Measurements from ENCODE around the gene HLA-DPA1.
"Not testable (repeated sequence)": the region's sequence is repeated elsewhere in the genome, so short reads cannot be mapped to it uniquely, and the experiment has no call there.

Gene HLA-DPA1

DNA sequence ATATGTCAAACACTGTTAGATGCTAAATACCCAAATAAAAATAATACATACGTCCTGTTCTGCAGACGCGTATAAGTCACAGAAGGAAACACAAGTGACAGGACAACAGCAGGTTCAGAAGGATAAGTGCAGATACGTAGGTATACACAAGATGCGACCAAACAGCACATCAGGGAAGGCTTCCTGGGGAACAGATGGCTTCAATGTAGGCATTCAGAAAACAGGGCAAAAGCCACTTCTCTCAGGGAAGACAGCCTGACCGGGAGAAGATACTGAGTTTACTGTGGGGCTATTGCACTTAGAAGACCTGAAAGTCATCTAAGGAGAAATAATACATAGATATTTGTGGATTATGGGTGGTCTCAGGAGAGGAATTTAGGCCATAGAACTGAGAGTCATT is 1.9 kb downstream of the HLA-DPA1 start:
- no peak for DNase-seq (ENCODE audit: low read depth in 1 of 2, low spot score in 1 of 2)
- TF ChIP-seq JUND (IDR thresholded peaks at IDR 0.05; ENCODE audit: low read depth): no peak
- in situ Hi-C loops (cut with HindIII; ENCODE audit: low pct_unique_long_range_greater_than_20kb, low sequenced_read_pairs): no loop called here

DNA sequence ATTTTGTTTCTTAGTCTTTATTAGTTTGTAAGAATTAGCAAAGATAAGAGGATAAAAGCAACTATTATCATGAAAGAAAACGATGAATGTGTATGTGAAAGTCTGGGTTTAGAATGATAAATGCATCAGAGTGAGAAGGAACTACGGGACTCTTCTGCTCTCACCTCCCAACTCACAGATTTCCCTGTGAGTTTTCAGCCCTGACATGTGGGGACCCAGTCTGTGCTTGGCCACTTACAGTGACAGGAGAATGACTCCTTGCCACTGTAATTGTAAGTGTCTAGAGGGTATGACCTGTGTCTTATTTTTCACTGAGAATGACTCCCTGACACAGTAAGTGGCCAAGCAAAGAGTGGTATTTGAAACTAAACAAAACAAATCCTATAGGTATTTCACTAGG is 2.5 kb downstream of the HLA-DPA1 start:
- no peak for TF ChIP-seq JUND (IDR thresholded peaks at IDR 0.05; ENCODE audit: low read depth)
- in situ Hi-C loops (cut with HindIII; ENCODE audit: low pct_unique_long_range_greater_than_20kb, low sequenced_read_pairs): no loop called here
- no peak for DNase-seq (ENCODE audit: low read depth in 1 of 2, low spot score in 1 of 2)

DNA sequence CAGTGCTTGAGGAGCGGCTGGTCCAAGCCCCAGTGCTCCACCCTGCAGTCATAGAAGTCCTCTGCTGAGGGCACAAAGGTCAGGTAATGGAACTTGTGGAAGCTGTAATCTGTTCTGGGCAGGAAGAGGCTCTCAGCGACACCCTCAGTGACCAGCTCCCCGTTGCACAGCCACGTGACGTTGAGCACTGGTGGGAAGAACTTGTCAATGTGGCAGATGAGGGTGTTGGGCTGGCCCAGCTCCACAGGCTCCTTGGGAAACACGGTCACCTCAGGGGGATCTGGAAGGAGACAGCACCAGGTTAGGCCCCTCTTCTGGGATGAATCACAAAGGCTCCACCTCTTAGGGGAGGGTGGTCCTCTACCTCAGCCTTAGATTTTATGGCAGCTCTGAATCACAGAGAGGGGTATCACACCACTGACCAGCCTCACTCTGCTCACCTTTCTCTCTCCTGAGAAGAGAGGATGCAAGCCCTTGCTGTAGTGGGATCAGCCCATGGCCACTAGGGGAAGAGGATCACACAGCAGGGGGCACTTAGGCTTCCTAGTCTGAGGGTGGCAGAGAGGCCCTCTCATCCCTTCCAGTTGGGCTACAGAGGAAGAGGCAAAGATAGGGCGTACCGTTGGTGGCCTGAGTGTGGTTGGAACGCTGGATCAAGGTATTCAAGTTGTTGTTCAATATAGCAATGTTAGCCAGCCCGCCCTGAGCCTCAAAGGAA is 4.3 kb downstream of the HLA-DPA1 start:
- no peak for DNase-seq (ENCODE audit: low read depth in 1 of 2, low spot score in 1 of 2)
- in situ Hi-C loops (cut with HindIII; ENCODE audit: low pct_unique_long_range_greater_than_20kb, low sequenced_read_pairs): no loop called here
- TF ChIP-seq JUND (IDR thresholded peaks at IDR 0.05; ENCODE audit: low read depth): no peak

DNA sequence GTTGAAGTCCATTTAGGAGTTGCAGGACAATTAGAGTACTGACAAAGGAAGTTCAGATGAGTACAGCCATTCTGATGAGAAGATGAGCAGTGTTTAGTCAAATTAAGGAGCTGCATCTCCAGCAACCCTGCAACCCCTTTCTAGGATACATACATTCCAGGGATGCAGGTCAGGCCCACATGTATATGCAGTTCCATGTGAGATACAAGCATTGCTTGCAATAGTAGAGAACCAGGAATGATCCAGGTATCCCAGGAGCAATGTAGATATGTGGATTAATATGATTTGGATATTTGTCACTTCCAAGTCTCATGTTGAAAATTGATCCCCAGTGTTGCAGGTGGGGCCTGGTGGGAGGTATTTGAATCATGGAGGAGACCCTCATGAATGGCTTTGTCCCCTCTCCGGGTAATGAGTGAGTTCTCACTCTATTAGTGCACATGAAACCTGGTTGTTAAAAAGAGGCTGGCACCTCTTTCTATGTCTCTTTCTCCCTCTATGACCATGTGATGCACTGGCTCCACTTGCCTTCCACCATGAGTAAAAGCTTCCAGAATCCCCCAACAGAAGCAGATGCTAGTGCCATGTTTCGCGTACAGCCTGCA is 6.4 kb downstream of the HLA-DPA1 start:
- in situ Hi-C loops (cut with HindIII; ENCODE audit: low pct_unique_long_range_greater_than_20kb, low sequenced_read_pairs): no loop called here
- no peak for DNase-seq (ENCODE audit: low read depth in 1 of 2, low spot score in 1 of 2)
- TF ChIP-seq JUND (IDR thresholded peaks at IDR 0.05; ENCODE audit: low read depth): no peak

DNA sequence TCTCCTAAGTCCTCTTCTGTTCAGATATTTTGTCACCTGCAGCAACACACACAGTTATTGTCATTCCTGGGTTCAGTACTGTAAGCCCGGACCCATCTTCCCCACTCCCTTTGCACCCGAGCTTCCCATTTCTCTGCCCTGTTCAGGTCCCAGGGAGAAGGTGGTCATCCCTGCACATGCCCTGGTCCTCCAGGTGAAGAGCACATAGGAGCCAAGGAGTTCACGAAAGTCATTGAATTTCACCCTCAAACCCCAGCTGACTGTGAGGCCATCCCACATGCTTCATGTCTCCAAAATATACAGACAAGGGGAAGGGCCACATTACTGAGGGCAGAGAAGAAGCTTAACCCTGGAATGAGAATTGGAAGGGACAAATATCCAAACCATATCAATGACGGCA is 8.1 kb downstream of the HLA-DPA1 start:
- no peak for TF ChIP-seq JUND (IDR thresholded peaks at IDR 0.05; ENCODE audit: low read depth)
- DNase-seq (ENCODE audit: low read depth in 1 of 2, low spot score in 1 of 2): no peak
- in situ Hi-C loops (cut with HindIII; ENCODE audit: low pct_unique_long_range_greater_than_20kb, low sequenced_read_pairs): no loop called here

DNA sequence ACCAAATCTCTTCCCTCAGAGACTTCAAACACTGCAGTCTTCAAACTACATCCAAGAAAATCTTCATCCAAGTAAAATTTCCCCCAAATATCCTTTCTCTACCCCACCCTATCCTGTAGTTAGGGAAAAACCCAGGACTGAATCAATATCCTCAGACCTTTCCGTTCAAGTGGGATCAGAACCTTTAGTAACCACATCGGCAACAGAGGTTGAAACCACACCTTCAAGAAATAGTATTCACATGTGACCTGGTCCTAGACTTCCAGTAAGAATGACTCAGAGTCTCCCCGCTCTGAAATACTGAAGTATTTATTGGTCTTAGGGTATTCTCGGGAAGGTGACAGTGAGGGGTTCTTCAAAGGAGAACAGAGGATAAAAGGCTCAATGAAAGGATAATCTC is 8.7 kb downstream of the HLA-DPA1 start:
- no peak for DNase-seq (ENCODE audit: low read depth in 1 of 2, low spot score in 1 of 2)
- no peak for TF ChIP-seq JUND (IDR thresholded peaks at IDR 0.05; ENCODE audit: low read depth)
- in situ Hi-C loops (cut with HindIII; ENCODE audit: low pct_unique_long_range_greater_than_20kb, low sequenced_read_pairs): no loop called here

DNA sequence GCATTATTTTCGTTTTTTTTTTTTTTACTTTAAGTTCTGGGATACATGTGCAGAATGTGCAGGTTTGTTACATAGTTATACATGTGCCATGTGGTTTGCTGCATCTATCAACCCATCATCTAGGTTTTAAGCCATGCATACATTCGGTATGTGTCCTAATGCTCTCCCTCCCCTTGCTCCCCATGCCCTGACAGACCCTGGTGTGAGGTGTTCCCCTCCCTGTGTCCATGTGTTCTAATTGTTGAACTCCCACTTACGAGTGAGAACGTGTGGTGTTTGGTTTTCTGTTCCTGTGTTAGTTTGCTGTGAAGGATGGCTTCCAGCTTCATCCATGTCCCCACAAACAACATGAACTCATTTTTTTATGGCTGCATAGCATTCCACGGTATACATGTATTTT is 10.0 kb downstream of the HLA-DPA1 start:
- DNase-seq (ENCODE audit: low read depth in 1 of 2, low spot score in 1 of 2); in situ Hi-C loops (cut with HindIII; ENCODE audit: low pct_unique_long_range_greater_than_20kb, low sequenced_read_pairs): not testable (repeated sequence)

DNA sequence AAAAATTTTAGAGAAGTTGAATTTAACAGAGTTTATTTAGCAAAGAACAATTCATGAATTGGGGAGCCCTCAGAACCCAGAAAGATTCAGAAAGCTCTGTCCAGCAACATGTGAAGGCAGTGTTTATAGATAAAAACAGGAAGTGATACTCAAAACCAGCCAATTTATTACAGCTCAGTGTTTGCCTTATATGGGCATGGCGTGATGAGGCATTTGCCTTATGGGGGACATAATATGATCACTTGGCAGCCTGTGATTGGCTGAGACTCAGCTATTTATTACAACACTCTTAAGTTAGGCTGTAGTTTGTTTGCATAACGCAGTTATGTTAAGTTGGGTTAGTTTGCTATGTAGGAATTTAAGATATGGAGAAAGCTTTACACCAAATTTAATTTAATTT is 11.5 kb downstream of the HLA-DPA1 start:
- in situ Hi-C loops (cut with HindIII; ENCODE audit: low pct_unique_long_range_greater_than_20kb, low sequenced_read_pairs): no loop called here
- DNase-seq (ENCODE audit: low read depth in 1 of 2, low spot score in 1 of 2): peak in 1 of 2 experiments; percentile 16
- TF ChIP-seq JUND (IDR thresholded peaks at IDR 0.05; ENCODE audit: low read depth): no peak

DNA sequence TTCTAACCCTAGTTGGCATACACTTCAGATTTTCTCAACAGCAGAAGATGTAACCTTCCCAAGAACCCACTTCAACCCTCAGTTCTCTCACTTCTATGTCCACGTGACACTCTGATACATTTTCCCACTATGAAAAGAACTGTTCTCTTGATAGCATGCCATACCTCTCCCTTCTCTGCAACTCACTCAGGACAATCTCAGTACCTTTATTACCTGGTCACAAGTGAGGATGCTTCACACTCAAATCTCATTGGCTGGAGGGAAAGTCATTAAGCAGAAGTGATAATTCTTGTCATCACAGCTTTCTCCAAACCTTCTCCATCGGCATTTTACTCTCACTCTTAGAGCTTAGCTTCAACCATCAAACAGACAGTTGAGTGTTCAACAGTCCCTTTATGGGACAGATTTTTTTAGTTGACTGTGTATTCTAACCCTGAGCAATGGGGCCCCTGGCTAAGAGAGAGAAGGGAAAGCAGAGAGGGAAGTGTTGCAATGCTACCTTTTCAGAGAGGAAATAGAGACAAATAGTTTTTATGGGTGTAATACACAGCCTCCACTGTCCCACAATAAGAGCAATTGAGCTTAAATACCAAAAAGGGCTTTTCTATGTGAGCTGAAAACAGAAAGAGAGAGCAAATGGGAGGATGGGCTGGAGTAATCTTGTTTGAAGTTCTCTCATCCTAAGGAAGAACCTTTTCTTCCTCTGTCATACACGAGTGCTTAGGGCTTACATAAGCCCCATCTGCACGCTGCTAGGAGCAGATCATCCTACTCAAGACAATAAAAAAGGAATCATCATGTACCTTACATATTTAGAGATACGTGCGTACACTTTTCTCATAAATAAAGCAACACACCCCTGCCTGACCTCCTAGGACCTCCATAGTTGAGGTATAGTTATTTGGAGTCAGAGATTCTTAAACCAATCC is 16.0 kb downstream of the HLA-DPA1 start:
- no peak for TF ChIP-seq JUND (IDR thresholded peaks at IDR 0.05; ENCODE audit: low read depth)
- in situ Hi-C loops (cut with HindIII; ENCODE audit: low pct_unique_long_range_greater_than_20kb, low sequenced_read_pairs): no loop called here
- no peak for DNase-seq (ENCODE audit: low read depth in 1 of 2, low spot score in 1 of 2)

DNA sequence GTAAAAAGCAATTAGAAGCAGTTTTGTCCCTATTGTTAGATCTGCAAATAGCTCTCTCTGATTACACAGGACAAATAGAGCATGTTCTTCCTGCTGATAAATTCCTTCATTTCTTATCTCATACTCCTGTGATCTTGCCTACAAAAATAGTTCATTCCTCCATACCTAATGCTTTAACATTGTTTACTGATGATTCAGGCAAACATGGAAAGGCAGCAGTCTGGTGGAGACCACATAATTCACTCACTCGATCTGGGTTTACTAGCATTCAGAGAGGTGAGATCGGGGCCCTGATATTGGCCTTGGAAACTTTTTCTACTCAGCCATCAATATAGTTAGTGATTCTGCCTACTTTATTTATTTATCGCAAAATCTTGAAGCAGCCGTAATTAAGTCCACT is 20.2 kb downstream of the HLA-DPA1 start:
- no peak for TF ChIP-seq JUND (IDR thresholded peaks at IDR 0.05; ENCODE audit: low read depth)
- in situ Hi-C loops (cut with HindIII; ENCODE audit: low pct_unique_long_range_greater_than_20kb, low sequenced_read_pairs): no loop called here
- DNase-seq (ENCODE audit: low read depth in 1 of 2, low spot score in 1 of 2): no peak

DNA sequence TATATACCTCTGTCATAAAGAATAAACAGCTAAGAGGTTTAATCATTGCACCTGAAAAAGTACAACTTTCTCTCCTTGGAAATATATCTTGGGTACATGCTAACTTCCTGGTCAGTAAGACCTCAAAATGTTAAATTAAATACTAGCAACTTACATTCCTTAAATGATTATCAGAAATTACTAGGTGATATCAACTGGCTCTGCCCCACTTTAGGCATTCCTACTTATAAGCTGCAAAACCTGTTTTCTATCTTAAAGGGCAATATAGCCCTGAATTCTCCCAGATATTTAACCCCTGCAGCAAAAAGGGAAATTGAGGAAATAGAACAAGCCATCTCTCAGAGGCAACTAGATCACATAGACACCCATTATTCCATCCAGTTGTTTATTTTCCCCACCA is 20.8 kb downstream of the HLA-DPA1 start:
- no peak for DNase-seq (ENCODE audit: low read depth in 1 of 2, low spot score in 1 of 2)
- no peak for TF ChIP-seq JUND (IDR thresholded peaks at IDR 0.05; ENCODE audit: low read depth)
- in situ Hi-C loops (cut with HindIII; ENCODE audit: low pct_unique_long_range_greater_than_20kb, low sequenced_read_pairs): no loop called here

DNA sequence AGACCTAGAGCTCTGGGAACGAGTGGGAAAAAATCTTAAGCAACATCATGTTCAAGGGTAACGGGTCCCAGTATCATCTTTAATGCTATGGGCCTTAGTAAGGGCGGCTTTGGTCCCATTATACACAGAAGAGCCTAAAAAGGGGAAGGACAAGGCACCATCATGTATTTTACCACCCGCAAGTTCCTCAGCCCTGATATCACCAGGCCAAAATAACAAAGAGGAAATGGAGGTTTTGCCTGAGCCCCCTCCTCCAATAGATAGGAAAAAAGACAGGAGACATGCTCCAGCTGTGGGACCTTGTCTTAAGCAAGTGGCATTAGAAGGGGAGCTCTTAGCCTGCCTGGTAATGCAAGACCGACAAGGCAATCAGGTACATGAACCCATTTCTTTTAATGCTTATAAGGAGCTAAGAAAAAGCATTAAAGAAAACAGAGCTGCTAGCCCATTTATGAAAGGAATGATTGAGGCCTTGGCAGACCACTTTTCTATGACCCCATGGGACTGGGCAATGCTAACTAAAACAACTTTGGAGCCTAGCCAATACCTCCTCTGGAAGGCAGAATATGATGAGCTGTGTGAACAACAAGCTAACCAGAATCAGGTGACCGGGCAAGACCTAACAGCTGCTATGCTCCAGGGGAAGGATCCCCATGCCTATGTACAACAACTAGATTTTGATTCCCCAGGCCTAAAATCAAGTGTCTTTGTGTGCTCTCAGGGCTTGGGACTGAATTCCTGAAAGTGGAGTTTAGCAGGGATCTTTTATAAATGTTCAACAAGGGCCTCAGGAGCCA is 23.2 kb downstream of the HLA-DPA1 start:
- DNase-seq (ENCODE audit: low read depth in 1 of 2, low spot score in 1 of 2): no peak
- TF ChIP-seq JUND (IDR thresholded peaks at IDR 0.05; ENCODE audit: low read depth): no peak
- in situ Hi-C loops (cut with HindIII; ENCODE audit: low pct_unique_long_range_greater_than_20kb, low sequenced_read_pairs): no loop called here
